HG03460 (cell line): ENCODE measurements around the gene RUNDC1.

Source experiments
- ATAC-seq: cut with Tn5 transposase; IDR thresholded peaks from one replicate; pipeline ENCODE4 v1.9.1; 2021; ENCODE audit not compliant: unreplicated experiment

RUNDC1 gene

GRCh38 chr17:43039646-43040045, 59.3 kb downstream of the RUNDC1 start:
- no peak for ATAC-seq

GRCh38 chr17:43040655-43041054, 60.3 kb downstream of the RUNDC1 start:
- ATAC-seq = no peak

DNA sequence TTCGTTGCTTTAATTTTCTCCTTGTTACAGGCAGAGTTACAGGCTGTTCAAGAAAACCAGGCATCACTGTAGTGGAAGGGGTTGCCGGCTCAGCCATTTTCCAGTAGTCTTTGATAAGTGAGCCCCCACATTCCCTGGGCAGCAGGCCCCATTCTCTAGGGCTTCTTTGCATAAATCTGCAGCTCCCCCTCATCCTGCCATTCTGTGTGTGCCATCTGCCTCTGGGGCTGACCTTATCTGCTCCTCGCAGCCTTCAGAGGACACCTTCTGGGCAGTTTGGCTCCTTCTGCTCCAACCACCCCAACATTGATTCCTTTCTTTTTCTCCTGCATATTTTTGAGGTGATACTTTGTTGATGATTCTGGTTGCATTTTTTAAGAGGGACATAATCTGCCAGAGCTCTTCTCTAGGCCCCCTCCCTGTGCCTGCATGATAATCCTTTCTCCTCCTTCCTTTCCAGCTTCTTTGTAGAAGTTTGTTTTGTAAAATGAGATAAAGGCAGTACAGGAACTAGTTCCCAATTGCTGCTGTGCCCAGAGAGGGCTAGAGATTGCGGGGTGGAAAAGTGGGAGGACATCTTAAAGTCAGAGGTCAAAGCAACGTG, 61.8 kb downstream of the RUNDC1 start:
- no peak for ATAC-seq
